Amniotic stem cell (primary cell): ENCODE data around the gene NEURL4.

Experiments
- DNase-seq: peaks from one replicate; lab custom pipeline; 2025; lab: John Stamatoyannopoulos, UW

Gene NEURL4

GRCh38 chr17:7323731-7324437 is 5.3 kb downstream of the NEURL4 start:
- no peak for DNase-seq

- no peak for DNase-seq
Measured at GRCh38 chr17:7322520-7323194, 6.5 kb downstream of the NEURL4 start.

- no peak for DNase-seq
Measured at GRCh38 chr17:7321466-7321865, 7.7 kb downstream of the NEURL4 start.

DNA sequence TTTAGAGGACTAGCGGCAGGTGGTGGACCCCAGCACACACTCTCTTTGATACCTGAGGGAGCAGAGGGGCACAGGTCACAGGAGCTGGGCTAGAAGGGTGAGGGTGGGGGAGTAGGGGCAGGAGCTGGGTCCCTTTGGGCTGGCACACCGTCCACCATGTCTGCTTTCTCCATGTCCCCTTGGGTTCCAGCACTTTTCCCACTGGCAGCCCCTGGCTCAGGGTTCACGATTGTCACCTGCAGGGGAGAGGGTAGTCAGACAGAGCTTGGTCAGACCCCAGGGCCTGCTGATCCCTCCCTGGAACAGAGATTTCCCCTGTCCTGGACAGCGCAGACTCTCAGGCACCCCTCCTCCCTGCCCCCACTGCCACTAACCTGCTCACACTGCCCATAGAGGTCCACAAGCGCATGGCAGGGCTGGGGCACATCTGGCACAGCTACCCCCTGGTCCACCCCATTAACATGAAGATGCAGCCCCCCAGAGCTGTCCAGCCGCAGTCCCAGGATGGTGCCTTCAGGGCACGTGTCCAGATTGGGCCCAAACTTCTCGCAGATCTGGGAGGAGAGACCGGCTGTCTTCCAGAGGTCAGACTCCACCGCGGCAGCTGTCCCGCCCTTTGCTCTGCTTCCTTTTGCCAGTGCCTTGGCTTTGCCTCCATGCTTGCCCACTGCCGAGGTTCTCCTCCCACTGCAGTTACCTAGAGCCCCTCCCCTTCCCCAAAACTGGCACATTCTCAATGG is 10.8 kb downstream of the NEURL4 start:
- no peak for DNase-seq

- DNase-seq = no peak
Measured at GRCh38 chr17:7317161-7317803, 11.9 kb downstream of the NEURL4 start.

GRCh38 chr17:7315570-7316235 is 13.4 kb downstream of the NEURL4 start:
- DNase-seq = no peak

DNA sequence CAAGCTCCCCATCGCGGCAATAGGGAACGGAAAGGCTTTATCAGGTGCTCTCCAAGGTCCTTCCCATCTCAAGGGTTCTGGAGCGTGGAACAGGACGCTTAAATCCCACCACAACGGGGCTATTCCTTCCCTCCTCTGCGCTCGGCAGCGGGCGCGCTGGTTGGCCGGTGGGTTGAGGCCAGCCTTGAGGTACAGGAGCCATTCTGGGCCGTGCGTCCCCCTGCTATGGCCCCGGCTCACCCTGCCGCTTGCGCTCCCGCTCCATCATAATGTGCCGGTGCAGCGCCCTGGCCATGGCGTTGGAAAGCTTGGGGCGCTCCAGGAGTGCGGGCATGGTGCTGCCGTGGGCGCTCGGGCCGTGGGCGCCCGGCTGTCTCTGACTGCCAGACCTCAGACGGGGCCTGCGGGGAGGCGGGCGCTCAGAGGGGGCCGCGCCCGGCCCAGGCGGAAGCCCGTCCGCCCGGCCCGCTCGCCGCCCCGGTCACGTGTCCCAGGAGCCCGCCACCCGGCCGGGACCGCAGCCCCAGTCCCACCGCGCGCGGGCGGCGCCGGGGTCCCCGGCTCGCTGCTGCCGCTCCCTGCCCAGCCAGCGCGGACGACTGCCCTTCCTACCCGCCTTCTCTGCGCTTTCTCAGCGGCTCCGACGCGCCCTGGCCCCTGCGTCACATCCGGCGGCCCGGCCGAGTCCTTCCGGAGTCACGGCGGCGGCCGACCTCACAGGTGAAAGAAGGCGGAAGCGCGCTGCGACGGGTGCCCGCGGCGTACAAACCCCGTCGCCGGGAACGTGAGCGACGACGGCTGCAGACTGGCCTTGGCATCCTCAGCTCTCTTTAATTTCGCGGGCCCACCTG is 14.2 kb downstream of the NEURL4 start, which contains the start of gene GPS2:
GPS2 (minus strand) TSS at position 642 of the 851 bp plus-strand sequence; CDS start at position 334, 308 bp downstream.
- DNase-seq = peak; percentile 63

DNA sequence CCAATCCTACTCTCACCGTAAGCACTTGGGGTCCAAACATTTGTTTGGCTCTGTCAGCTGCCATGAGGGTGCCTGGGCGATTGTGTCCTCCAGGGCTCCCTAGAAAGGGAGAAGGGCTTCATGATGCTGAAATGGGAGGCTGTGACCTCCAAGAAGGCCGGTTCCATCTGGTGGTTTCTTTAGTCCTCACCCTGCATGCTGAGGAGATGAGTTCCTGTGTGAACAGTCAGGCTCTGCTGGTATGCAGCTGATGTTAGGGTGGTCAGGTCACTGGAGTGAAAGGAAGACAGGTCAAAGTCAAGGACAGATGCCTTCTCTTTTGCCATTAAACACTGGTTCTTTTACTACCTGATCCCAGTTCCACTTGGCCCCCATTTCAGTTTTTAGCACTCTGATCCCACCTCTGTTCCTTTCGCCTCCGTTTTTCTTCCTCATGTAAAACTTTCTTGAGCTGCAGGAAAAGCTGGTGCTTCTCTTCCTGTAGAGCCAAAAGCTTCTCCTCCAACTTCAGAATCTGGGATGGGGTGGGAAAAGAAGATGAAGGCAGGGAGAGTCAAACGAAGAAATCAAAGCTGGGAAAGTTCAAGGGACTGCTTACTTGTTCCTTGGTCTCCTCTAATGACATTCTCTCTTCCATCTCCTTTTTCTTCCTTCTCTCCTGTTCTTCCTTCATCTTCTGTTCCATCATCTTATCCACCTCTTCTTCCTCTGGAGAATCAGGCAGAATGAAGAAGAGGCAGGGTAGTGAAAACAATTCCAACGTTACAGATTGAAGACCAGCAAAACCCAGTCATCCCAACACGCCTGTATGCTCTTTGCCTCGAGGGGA is 15.0 kb downstream of the NEURL4 start:
- DNase-seq = no peak

GRCh38 chr17:7313088-7313889 is 15.8 kb downstream of the NEURL4 start:
- no peak for DNase-seq

GRCh38 chr17:7312432-7313087 is 16.6 kb downstream of the NEURL4 start:
- DNase-seq = no peak

GRCh38 chr17:7311110-7311705 is 17.9 kb downstream of the NEURL4 start:
- no peak for DNase-seq

DNA sequence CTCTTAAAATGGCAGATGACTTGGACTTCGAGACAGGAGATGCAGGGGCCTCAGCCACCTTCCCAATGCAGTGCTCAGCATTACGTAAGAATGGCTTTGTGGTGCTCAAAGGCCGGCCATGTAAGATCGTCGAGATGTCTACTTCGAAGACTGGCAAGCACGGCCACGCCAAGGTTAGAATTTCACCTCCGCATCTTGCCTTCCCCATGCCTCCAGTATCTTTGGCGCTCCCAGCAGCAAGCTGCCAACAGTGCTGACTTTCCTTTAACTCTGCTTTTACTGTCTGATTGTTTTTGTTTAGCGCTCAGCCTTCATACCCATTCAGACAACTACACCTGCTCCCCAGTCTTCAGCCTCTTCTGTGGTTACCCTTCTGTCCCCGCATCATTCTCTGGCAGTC is 19.5 kb downstream of the NEURL4 start:
- DNase-seq = no peak

- peak; percentile 60 for DNase-seq
Measured at GRCh38 chr17:7308625-7309433, 20.3 kb downstream of the NEURL4 start.

DNA sequence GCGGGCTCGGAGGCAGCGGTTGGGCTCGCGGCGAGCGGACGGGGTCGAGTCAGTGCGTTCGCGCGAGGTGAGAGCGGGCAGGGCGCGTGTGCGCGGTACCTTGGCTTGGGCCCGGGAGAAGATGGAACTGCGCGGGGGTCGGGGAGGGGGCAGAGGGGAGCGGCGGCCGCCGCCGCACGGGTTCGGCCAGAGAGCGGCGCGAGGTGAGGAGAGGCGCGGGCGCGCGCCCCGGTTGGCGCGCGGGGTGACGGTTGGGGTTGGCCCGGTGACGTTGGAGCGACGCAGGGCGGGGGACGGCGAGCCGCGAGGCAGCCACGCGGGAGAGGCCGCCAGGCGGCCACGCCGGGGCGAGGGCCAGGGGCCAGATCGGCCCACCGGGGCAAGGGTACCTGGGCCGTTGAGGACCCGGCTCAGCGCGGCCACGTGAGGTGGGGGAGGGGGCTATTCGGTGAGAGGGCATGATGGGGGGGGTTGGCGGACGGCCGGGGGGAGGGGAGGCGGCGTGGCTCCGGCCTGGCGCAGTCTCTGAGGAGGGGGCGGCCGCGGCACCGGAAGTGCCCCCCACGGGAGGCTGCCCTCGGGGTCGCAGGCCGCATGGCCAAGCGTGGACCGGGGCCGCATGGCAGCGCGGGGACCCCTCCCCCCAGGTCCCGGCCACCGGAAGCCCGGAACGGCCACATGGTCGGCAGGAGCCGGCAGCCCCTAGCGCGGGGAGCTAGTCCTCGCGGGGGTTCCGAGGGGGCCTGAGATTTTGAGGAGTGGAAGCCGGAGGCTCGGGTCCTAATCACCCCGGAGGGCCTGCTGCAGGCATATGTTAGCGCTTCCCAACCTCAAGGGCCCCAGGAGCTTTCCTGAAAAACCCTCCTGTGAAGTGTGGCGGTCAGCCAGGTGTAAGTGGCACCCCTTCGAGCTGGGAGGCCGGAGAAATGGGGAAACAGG is 21.2 kb downstream of the NEURL4 start:
- no peak for DNase-seq

GRCh38 chr17:7306911-7307685 is 22.0 kb downstream of the NEURL4 start, which contains the start of gene EIF5A:
Gene EIF5A, plus strand, starts transcription at chr17:7307628. Its CDS starts 2,008 bp downstream, at chr17:7309636.
- DNase-seq = peak; percentile 100
